NCI-H146 (cell line): ENCODE data around the gene USP24.

Experiments
- DNase-seq: peaks from one replicate; lab custom pipeline; 2025; lab: John Stamatoyannopoulos, UW

USP24 gene

DNA sequence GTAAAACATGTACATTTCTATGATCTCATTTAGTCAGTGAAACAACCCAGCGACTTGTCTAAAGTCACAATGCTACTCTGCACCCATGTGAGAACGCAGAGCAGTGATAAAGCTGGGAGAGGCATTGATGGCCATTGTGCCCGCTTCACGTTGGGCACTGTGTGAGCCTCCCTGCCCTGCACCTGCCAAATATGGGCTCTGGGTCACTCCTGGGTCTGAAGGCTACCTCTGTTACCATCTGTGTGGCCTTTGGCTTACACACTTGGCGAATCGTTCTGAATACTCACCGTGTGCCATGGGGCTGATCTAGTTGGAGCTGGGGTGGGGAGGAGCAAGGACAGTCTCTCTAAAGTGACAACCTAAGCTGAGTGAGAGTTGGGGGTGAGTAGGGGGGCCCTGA lies 145.9 kb downstream of the USP24 start:
- DNase-seq: no peak

DNA sequence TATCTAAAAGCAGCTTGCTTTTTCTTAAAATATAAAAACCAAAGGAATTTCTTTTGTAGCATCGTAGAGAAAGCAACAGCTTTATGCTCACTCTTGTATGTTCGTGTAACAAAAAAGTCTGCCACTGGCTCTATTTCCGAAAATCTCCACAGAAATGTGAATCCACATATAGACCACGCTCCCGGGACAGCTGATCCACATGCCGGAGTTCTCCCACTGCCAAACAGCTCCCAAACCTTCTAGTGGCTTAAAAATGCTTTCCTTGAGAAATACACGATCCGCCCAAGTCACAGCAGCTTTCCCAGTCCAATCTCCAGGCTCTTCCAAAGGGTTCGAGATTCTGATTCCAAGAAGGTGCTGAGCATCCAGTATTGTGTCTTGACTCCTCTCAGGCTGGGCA lies 146.5 kb downstream of the USP24 start:
- no peak for DNase-seq

DNA sequence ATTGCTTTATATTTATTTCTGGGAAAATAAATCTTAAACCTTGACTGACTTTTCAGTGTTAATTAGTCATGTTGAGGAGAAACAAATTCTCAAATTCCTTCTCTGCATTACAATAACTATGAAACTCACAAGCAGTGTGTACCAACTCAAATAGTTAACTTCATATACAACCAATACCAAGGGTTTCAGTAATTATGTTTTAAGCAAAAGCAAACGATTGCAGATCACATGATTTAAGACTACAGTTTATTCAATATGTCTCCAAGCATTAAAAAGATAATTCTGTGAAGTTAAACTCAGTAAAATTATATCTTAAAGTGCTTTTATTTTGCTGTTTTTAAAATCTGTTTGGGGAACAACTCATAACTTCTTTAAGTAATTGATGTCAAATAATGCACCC lies 147.2 kb downstream of the USP24 start:
- no peak for DNase-seq

DNA sequence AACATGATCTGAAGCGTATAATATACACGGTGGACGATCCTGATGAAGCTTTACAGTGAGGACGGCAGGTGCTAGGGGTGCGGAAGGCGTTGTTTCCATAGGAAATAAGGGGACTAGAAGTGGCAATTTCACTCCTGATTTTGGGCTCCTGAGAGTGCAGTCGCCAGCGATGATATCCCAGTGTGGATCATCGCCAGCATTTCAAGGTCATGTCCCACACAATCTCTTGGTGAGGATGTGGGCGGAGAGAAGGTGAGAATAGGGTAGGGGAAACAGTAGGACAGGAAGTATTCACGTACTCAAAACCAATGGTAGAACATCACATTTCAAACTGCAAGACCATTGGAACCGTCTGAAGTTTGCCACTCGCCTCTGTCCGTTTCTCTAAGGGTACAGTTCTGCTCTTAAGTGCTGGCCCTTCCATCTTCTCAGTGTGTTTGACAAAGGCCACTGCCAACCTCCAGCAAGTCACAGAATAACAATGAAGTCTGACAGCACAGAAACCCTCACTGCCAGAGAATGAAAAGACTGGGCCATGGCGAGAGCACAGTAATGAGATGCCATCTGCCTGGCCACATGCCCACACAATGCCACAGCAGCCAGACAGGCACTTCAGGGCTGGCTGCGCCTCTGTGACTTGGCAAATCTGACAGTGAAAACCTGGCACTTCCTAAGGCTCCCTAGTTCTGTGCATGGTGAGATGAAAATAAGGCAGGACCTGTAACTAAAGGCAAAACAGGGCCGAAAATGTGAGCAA lies 148.0 kb downstream of the USP24 start:
- no peak for DNase-seq

DNA sequence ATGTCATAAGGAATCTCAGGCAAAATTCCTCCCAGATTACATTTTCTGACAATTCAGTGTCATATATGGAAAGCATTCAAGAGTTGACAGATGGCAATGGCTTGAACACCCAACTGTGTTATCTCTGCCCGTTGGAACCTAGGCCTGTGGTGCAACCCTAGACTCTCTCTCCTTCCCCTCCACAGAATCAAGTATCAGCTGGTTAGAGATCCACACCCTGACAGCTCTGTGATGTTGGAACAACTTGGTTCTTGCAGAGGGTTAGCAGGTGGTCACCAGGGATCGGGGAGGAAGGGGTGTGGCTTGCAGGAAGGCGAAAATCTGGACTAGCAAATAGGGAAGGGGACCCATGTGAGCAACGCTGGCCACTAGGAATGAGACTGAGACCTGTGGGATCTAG lies 149.5 kb downstream of the USP24 start:
- DNase-seq: no peak

DNA sequence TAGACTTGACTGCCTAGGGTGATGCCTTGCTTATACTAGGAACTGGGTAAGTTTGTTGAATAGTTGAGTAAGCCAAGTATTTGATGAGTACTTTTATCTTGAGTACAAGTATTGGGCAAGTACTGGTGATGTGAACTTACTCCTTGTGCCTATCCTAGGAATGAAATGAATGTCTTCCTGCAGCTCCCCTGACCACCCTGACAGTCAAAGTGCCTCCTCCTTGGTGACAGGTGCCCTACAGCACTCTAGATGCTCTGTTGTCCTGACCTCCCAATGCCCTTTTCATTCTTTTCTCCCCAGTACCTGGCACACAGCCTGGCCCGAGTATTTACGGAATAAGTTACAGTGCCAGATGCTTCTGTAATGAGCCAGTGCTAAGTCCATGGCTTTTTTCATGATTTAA lies 150.3 kb downstream of the USP24 start:
- DNase-seq: peak; percentile 3

DNA sequence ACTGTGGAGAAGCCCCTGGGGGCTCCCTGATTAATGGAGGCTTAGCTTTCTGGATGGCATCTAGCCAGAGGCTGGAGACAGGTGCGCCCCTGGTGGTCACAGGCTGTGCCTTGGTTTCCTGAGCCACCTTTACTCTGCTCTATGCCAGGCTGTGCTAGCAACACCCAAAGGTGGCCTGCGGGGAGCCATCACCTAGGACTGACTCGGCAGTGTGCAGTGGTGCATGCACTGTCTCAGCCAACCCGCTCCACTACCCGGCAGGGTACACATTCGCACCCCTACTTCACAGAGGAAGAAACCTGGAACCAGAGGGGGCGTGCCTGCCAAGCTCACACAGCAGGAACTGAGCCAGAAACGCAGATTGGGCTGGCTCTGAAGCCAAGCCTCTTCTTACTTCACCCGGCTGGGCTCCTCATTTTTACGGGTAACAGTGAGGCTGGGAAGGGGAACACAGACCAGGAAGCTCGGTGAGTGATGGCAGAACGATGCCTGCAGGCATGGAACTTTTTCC lies 151.0 kb downstream of the USP24 start:
- no peak for DNase-seq

DNA sequence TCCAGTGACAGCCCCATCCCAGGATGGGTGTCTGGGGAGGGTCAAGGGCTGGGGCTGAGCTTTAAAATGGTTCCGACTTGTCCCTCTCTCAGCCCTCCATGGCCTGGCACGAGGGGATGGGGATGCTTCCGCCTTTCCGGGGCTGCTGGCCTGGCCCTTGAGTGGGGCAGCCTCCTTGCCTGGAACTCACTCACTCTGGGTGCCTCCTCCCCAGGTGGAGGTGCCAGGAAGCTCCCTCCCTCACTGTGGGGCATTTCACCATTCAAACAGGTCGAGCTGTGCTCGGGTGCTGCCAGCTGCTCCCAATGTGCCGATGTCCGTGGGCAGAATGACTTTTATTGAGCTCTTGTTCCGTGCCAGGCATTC lies 151.6 kb downstream of the USP24 start:
- DNase-seq: no peak

DNA sequence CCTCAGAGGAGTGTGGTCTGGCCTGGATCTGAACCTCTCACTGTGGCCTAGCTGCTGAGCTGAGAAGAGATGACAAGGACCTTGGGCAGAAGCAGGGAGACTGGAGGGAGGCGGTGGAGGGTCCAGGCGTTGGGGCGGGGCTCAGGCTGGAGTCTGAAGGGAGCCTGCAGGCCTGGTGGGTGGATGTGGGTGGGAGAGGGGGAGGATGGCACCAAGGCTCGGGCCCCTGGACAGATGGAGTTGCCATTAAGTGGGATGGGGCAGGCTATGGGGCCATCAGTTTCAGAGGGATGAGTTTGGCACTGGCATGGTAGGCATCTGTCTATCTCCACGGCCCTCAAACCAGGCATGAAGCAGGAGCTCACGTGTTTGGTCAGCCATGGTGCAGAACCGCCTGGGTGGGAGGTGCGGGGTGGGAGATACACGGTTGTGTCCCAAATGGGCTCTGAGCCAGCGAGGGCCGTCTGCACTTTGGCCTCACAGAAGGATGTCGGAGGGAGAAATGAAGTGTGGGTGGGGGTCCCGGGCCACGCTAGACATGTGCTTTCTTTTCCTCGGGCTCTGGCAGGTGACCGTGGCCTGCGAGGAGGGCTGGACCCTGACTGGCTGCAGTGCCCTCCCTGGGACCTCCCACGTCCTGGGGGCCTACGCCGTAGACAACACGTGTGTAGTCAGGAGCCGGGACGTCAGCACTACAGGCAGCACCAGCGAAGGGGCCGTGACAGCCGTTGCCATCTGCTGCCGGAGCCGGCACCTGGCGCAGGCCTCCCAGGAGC lies 152.2 kb downstream of the USP24 start:
- DNase-seq: no peak

DNA sequence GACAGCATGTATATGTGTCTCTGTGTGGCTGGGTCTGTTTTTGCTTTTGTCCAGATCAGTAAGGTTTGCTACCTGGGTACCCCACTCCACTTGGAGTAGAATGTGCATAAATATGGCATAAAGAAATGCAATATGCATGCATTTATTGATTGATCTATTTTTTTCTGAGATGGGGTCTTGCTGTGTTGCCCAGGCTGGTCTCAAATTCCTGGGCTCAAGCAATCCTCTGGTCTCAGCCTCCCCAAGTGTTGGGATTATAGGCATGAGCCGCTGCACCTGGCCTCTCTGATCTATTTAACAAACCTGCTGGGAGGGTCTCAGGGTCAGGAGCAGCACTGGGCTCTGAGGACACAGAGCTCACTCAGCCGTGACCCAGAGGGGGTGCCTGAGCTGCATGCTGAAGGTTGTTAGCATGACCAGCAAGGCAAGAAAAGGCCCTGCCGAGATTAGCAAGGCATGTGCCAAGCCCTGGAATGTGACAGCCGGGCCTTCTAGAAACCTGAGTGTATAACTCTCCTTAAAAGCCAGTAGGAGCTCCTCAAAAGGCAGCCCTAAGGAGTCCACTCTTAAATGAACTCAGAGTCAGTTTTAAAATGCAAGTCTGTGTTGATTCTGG lies 153.3 kb downstream of the USP24 start:
- no peak for DNase-seq

DNA sequence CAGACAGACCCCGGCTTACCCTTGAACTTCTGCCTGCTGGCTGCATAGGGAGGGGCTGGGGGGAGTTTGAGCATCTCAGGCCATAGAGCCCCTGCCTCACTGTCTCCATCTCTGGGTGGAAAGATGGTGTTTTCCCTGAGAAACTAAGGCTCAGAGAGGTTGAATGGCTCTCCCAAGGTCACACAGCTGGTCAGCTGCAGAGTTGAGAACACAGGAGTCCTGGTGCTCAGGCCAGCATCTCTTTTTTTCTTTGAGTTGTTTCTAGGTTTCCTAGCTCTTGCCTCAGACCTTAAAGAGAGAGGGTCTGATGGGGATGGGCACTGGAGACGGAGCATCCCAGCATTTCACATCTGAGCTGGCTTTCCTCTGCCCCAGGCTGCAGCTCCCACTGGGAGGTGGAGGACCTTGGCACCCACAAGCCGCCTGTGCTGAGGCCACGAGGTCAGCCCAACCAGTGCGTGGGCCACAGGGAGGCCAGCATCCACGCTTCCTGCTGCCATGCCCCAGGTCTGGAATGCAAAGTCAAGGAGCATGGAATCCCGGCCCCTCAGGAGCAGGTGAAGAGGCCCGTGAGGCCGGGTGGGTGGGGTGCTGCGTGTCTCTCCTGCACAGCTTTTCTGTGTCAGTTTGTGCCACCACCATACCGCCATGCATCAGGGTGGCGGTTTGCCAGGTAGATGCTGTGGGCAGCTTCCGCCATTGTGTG lies 154.0 kb downstream of the USP24 start:
- DNase-seq: no peak

DNA sequence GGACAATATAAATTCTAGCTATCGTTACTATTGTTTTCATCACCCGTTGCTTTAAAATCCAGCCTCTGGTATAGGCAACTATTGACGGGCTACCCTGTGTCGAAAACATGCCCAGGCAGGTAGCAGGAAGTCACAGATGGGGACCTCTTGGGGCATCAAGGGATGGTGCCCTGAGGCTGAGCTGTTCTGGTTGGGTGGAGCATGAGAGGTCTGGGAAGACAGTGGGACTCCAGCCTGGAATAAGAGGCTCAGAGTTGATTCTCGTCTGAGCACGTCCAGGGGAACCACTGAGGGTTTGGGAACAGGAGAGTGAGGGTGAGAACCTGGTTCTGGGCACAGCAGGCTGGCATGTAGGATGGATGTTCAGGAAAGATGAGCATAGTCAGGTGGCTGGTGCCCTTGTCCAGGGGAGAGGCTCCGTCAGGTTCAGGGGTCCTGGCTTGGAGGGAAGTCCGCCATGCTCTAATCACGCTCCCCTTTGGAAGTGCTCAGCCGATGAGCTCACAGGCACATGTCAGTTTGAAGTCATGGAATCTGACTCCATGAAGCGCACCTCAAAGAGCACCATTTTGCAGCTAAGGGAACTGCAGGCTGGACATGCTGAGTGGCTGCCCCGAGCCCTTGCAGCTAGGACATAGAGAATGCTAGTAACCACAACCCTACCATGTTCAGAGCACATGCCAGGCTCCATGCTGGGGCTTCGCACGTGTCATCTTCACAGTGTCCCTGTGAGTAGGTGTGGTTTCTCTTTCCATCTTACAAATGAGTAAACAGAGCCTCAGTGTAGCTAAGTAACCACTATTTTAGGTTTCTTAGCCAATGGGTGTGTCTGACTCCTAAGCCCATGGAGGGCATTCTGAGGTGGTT lies 154.8 kb downstream of the USP24 start:
- no peak for DNase-seq

DNA sequence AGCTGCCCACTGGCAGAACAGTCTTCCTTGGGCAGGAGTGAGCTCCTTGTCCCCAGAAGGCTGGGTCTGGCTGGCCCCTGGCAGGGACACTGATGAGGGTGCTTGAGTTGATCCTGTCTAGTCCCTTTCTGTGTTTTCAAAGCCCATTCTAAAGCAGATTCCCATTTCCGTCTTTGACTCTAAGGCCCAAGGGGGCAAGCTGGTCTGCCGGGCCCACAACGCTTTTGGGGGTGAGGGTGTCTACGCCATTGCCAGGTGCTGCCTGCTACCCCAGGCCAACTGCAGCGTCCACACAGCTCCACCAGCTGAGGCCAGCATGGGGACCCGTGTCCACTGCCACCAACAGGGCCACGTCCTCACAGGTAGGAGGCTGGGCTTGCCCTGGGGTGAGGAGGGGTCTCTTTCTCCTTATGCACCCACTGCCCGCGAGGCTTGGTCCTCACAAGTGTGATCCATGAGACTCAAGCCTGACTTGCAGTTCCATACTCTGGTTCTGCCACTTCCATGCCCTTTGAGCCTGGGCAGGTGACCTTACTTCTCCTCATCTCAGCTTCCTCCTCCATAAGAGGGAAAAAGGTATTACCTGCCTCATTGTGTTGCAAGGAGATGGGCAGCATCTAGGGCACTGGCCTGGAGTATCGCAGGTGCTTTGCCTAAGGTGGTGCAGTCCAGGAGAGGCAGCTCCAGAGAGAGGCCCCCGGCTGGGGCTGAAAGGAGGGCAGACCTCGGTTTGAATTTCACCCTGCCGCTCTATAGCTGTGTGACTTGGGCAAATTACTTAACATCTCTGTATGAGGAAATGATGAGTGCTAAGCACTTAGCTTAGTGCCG lies 155.6 kb downstream of the USP24 start:
- DNase-seq: no peak

DNA sequence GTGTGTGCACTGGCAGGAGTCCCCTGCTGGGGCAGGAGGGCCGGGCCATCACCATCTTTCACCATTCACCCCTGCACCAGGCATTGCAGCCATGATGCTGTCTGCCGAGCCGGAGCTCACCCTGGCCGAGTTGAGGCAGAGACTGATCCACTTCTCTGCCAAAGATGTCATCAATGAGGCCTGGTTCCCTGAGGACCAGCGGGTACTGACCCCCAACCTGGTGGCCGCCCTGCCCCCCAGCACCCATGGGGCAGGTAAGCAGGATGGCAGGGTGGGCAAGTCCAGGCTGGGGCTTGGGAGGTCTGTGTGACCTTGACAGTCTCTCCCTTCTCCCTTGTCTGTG lies 157.2 kb downstream of the USP24 start:
- DNase-seq: no peak

DNA sequence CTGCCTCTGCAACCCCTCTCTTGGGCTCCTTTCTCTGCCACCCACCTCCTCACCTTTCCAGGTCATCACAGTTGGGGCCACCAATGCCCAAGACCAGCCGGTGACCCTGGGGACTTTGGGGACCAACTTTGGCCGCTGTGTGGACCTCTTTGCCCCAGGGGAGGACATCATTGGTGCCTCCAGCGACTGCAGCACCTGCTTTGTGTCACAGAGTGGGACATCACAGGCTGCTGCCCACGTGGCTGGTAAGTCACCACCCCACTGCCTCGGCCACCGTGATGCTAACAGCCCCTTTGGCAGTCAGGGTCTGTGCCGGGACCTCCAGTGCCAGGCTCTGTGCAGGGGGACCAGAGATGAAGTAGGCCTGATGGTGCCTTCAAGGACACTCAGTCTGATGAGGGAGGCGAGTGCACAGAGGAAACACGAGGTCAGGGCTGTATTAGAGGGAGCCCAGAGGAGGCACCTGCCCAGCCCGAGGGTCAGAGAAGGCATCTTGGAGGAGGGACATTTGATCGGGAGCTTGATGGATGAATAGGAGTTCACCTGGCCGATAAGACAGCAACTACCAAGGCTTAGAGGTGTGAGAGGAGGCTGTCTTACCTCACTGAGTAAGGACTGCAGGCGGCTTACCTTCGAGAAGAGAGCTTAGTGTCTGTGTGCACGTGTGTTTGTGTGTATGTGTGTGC lies 157.8 kb downstream of the USP24 start:
- no peak for DNase-seq

DNA sequence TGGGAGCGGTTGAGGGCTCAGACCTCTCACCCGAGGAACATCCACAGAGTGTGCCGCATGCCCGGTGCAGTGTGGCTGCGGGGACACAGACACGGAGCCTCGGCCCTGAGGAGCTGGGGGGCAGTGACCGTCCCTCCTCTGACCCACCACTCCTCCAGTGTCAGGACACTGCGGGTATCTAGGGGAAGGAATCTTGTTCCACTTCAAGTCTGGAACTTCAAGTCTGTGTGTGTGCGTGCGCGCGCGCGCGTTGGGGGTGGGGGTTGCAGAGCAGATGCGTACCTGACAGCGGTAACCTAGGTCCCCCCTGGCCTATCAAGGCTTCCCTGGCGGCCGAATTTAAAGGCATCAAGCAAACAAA lies 158.6 kb downstream of the USP24 start:
- no peak for DNase-seq

DNA sequence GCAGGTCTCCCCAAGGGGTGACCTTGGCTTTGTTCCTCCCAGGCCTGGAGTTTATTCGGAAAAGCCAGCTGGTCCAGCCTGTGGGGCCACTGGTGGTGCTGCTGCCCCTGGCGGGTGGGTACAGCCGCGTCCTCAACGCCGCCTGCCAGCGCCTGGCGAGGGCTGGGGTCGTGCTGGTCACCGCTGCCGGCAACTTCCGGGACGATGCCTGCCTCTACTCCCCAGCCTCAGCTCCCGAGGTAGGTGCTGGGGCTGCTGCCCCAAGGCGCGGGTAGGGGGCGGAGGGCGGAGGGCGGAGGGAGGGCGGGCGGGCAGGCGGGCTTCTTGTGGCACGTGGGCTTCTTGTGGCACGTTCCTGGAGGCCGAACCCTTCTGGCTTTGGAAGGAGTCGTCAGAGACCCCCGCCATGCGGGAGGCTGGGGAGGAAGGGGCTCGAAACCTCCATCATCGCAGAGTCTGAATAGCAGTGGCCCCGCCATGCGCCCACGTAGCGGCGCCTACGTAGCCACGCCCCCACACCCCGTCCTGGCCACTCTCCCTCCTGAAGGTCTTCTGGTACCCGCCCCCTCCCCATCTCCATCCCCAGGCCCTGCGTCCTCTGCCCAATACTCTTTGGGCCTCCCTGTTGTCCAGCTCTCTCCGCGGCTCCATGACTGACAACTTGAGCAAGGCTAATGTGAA lies 159.1 kb downstream of the USP24 start:
- DNase-seq: no peak

DNA sequence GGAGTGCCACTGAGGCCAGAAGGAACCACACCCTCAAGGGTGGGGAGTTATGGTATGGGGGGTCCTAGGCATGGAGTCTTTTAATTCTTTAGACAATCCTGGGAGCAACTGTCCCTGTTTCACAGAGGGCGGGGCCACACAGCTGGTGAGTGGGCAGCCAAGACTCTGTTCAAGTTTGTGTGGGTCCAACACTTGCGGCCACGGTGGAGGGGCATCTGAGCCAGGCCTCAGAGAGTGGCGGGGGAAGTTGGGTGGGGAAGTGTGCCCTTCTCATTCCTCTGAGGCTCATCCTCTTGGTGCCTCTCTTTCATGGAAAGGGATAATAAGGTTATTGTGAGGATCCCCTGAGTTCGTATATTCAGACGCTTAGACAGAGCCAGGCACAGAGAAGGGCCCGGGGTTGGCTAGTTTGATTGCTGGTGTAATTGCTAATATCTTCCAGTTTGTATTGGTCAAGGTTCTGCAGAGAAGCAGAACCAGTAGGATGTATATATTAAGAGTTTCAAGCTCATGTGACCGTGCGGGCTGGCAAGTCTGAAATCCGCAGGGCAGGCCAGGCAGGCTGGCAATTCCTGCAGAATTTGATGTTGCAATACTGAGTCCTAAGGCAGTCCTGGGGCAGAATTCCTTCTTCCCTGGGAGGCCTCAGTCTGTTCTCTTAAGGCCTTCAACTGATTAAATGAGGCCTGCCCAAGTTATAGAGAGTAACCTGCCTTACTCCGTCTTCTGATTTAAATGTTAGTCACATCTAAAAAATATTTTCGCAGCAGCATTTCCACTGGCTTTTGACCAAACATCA lies 159.9 kb downstream of the USP24 start:
- DNase-seq: no peak

DNA sequence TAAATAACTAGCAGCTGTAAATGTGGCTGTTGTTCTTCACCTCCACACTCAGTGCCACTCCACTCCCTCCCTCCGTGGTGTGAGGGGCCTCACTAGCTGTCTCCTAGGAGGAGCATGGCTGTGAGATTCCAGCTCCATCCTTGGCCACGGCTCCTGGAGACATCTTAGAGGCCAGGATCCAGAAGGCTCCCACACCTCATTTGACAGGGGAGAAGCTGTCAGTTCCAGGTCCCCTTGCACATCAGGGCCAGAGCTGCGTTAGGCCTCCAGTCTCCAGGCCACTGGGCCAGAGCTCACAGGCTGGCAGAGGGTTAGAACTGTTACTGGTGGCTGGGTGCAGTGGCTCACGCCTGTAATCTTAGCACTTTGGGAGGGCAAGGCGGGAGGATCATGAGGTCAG lies 160.8 kb downstream of the USP24 start:
- no peak for DNase-seq
